K562 (cell line): ENCODE data around the gene PPFIA3. TPM values are rescaled to one million over a fixed set of nuclear protein-coding genes. Genes with fewer than 3 reads are reported as not detected.
A peak's percentile ranks its signal among the peaks of the same experiment; 100 is the strongest.

Source experiments
- CBX5 ChIP-seq: IDR thresholded peaks from 2 replicates; pipeline ENCODE4 v1.6.1; 2014; ENCODE audit warnings: low read depth, borderline replicate concordance
- CC2D1A ChIP-seq: fragments of 450-650 bp; IDR thresholded peaks from 2 replicates; pipeline ENCODE4 v1.6.1; 2017; ENCODE audit warnings: mild to moderate bottlenecking
- CHD4 ChIP-seq: fragments of 200-600 bp; sonication (generic); IDR thresholded peaks from 3 replicates; pipeline ENCODE4 v1.6.1; 2012; ENCODE audit warnings: low read depth, mild to moderate bottlenecking, mixed read lengths, low read length, inconsistent platforms; ENCODE audit not compliant: insufficient read depth, insufficient replicate concordance, poor library complexity, severe bottlenecking
- DPF2 ChIP-seq: fragments of 450-650 bp; IDR thresholded peaks from 2 replicates; pipeline ENCODE4 v1.6.1; 2016
- KDM1A ChIP-seq, 2 experiments: fragments of 450-650 bp; IDR thresholded peaks; 2 replicates each; pipeline ENCODE4 v1.6.1; 2016; ENCODE audit warnings: mild to moderate bottlenecking in 2 of 2
- MAX ChIP-seq: sonication (generic); formaldehyde crosslinking; IDR thresholded peaks from 2 replicates; pipeline ENCODE4 v1.9.0; 2022; ENCODE audit warnings: mild to moderate bottlenecking, missing genetic modification reagents
- MAZ ChIP-seq, 2 experiments: fragments of 450-650 bp in 1 of 2; sonication (generic) in 1 of 2; formaldehyde crosslinking; IDR thresholded peaks in 1 of 2; conservative IDR thresholded peaks in 1 of 2; 2 replicates each; pipeline versions ENCODE4 v1.4.0 to v1.5.0; 2020; ENCODE audit warnings: mild to moderate bottlenecking in 1 of 2, missing genetic modification reagents in 1 of 2
- MYC ChIP-seq, 2 experiments: fragments of 250-450 bp in 1 of 2; sonication (Bioruptor Pico) in 1 of 2; IDR thresholded peaks; 2 replicates each; pipeline versions ENCODE4 v1.5.1 to v1.6.1; 2012 to 2021; ENCODE audit warnings: low read depth in 2 of 2, borderline replicate concordance in 1 of 2, improper control_type of control experiment in 1 of 2, low read length in 1 of 2, mild to moderate bottlenecking in 1 of 2, moderate library complexity in 1 of 2
- TOE1 ChIP-seq, 2 experiments: fragments of 450-650 bp in 1 of 2; sonication (generic) in 1 of 2; formaldehyde crosslinking in 1 of 2; IDR thresholded peaks; 2 replicates each; pipeline versions ENCODE4 v1.7.1 to v1.8.0; 2016 to 2022; ENCODE audit warnings: borderline replicate concordance in 2 of 2, mild to moderate bottlenecking in 2 of 2, antibody characterized with exemption in 1 of 2, inconsistent platforms in 1 of 2, low read depth in 1 of 2, missing genetic modification reagents in 1 of 2, moderate library complexity in 1 of 2
- YY1 ChIP-seq, 3 experiments: IDR thresholded peaks; 2 replicates each; pipeline ENCODE4 v1.6.1; 2011; ENCODE audit warnings: low read length in 2 of 3, mild to moderate bottlenecking in 2 of 3, moderate library complexity in 2 of 3, borderline replicate concordance in 1 of 3, control low read depth in 1 of 3, low read depth in 1 of 3; ENCODE audit not compliant: insufficient read depth in 3 of 3, insufficient replicate concordance in 2 of 3, control insufficient read depth in 1 of 3, insufficient read length in 1 of 3; ENCODE audit errors: extremely low read depth in 1 of 3
- ZKSCAN1 ChIP-seq: fragments of 150-350 bp; IDR thresholded peaks from 2 replicates; pipeline ENCODE4 v1.6.1; 2016; ENCODE audit warnings: low read depth, low read length
- ZNF197 ChIP-seq: fragments of 200-800 bp; sonication (Bioruptor generic); IDR thresholded peaks from 2 replicates; pipeline ENCODE4 v1.6.1; 2016; ENCODE audit warnings: low read depth, missing genetic modification characterization, missing compliant biosample characterization
- ZNF354B ChIP-seq: fragments of 250-450 bp; sonication (Bioruptor Pico); IDR thresholded peaks from 2 replicates; pipeline ENCODE4 v1.4.0; 2020
- ZNF740 ChIP-seq, 3 experiments: fragments of 200-800 bp in 1 of 3; sonication (Bioruptor generic) in 1 of 3; sonication (generic) in 1 of 3; formaldehyde crosslinking in 1 of 3; IDR thresholded peaks; 2 replicates each; pipeline versions ENCODE4 v1.6.1 to v1.8.0; 2016 to 2022; ENCODE audit warnings: mild to moderate bottlenecking in 2 of 3, missing compliant biosample characterization in 2 of 3, missing genetic modification characterization in 2 of 3, missing genetic modification reagents in 1 of 3
- polyA plus RNA-seq, 8 experiments: library from polyadenylated mRNA; depleted of rRNA in 4 of 8; stranded (reverse) in 5 of 8; unstranded in 3 of 8; fragments of >200 nt; fragmentation: Nextera tagmentation in 2 of 8; fragmentation: Illumina TruSeq in 1 of 8; extraction: Ambion mirVana in 2 of 8; extraction: Trizol in 1 of 8; gene quantifications; 2 replicates each; pipeline versions ENCODE4 v1.2.1 to v1.2.3, GENCODE V29; 2011 to 2014; ENCODE audit warnings: inconsistent platforms in 1 of 8, missing spikeins in 1 of 8
- total RNA-seq, 7 experiments: library from RNA; depleted of rRNA in 6 of 7; stranded (reverse); fragments of >200 nt in 6 of 7; fragmentation: Illumina TruSeq in 2 of 7; extraction: Trizol in 2 of 7; gene quantifications; 2 replicates each; pipeline versions ENCODE4 v1.2.1 to v1.2.3, GENCODE V29; 2011 to 2021; ENCODE audit warnings: low replicate concordance in 1 of 7
- TF ChIP-seq, protein P1 (sequence below): fragments of 450-650 bp; IDR thresholded peaks from 2 replicates; pipeline ENCODE4 v1.6.1; 2016; ENCODE audit warnings: borderline replicate concordance
- TF ChIP-seq, protein P2 (sequence below): fragments of 450-650 bp; formaldehyde crosslinking; IDR thresholded peaks from 2 replicates; pipeline ENCODE4 v1.4.0; 2022; ENCODE audit warnings: mild to moderate bottlenecking, moderate library complexity

The PPFIA3 gene
- total and polyA plus RNA-seq, 9 of the 15 experiments (the other 6 are each of a cell fraction or from before 2014, with no cell fraction given), result 0.10 to 53.0 (median 17.6) TPM

DNA sequence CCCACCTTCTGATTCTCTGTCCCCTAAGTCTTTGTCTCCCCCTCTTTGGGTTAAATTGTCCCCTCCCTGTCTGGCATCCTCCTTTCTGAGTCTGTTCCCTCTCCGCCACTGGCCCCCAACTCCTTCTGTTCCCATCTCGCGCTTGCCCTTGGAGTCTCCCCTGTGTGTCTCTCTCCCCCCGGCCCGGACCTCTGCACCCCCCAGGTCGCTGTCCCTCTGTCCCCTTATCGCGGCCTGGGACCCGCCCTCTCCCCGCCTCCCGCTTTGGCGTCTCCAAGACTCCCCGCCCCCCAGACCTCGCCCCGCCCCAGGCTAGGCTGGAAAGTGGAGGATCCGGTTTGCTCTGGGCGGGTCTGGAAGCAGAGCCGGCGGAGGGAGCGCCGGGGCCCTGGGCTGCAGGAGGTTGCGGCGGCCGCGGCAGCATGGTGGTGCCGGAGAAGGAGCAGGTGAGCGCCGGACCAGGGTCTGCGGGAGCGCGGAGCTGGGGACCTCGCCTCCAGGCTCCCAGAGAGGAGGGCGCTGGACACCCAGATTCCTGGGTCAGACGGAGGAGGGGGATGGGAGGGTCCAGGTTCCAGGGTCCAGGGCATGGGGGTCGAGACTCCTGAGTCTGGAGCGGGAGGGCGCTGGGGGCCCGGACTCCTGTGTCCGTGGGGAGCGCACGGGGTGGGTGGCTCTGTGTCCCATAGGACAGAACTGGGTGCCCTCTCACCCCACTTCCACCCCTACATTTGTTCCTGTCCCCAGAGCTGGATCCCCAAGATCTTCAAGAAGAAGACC, 38.3 kb downstream of the PPFIA3 start, which contains the start of gene TRPM4 (continued):
- TF ChIP-seq, protein P1, sequence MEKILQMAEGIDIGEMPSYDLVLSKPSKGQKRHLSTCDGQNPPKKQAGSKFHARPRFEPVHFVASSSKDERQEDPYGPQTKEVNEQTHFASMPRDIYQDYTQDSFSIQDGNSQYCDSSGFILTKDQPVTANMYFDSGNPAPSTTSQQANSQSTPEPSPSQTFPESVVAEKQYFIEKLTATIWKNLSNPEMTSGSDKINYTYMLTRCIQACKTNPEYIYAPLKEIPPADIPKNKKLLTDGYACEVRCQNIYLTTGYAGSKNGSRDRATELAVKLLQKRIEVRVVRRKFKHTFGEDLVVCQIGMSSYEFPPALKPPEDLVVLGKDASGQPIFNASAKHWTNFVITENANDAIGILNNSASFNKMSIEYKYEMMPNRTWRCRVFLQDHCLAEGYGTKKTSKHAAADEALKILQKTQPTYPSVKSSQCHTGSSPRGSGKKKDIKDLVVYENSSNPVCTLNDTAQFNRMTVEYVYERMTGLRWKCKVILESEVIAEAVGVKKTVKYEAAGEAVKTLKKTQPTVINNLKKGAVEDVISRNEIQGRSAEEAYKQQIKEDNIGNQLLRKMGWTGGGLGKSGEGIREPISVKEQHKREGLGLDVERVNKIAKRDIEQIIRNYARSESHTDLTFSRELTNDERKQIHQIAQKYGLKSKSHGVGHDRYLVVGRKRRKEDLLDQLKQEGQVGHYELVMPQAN, result peak; percentile 49; the same call in 1 of the 2 replicates
- TF ChIP-seq CC2D1A (no peak), ZNF354B (CRISPR knock-in tag) (no peak), CHD4 (no peak), YY1 (IDR thresholded peaks at IDR 0.05; ENCODE audit: borderline replicate concordance in 1 of 3, control insufficient read depth in 1 of 3, extremely low read depth in 1 of 3, insufficient read depth in 3 of 3, insufficient read length in 1 of 3, insufficient replicate concordance in 2 of 3, low read depth in 1 of 3, low read length in 2 of 3) (peak in 2 of 3 experiments; percentile 75 to 85), TOE1 (IDR thresholded peaks at IDR 0.05; ENCODE audit: borderline replicate concordance) (0 out of 2 replicates have a peak, but pooled peaks have one; percentile 56), TOE1 (CRISPR knock-in tag; IDR thresholded peaks at IDR 0.05; ENCODE audit: borderline replicate concordance, low read depth) (no peak), ZKSCAN1 (no peak), ZNF197 (CRISPR knock-in tag) (no peak), CBX5 (no peak), DPF2 (peak; percentile 83), MYC (IDR thresholded peaks at IDR 0.05; ENCODE audit: low read depth, low read length) (peak; percentile 52), MYC (CRISPR knock-in tag; IDR thresholded peaks at IDR 0.05; ENCODE audit: borderline replicate concordance, low read depth) (no peak), ZNF740 (CRISPR knock-in tag; IDR thresholded peaks at IDR 0.05) (no peak; the same call in 1 of the 2 replicates), ZNF740 (tag; IDR thresholded peaks at IDR 0.05) (peak in 1 of 2 experiments; percentile 81; a peak in 1 of 4 replicates), MAZ (CRISPR knock-in tag; conservative IDR thresholded peaks at IDR 0.05 in 1 of 2, IDR thresholded peaks at IDR 0.05 in 1 of 2) (peak; percentile 55 to 81; a peak in 3 of 4 replicates), MAX (peak; percentile 70), KDM1A (IDR thresholded peaks at IDR 0.05) (0 out of 4 replicates have a peak, but pooled peaks of 1 of the 2 experiments have one; percentile 16)
- TF ChIP-seq, protein P2, sequence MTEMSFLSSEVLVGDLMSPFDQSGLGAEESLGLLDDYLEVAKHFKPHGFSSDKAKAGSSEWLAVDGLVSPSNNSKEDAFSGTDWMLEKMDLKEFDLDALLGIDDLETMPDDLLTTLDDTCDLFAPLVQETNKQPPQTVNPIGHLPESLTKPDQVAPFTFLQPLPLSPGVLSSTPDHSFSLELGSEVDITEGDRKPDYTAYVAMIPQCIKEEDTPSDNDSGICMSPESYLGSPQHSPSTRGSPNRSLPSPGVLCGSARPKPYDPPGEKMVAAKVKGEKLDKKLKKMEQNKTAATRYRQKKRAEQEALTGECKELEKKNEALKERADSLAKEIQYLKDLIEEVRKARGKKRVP (CRISPR knock-in tag), result no peak; the same call in 1 of the 2 replicates
